ENCODE results near the gene TSPAN9. TPM values are rescaled to one million over a fixed set of nuclear protein-coding genes. Genes with fewer than 3 reads are reported as not detected.

TSPAN9 gene
- total RNA-seq, 1 experiment from 2014 or later, result 7.7 TPM

DNA sequence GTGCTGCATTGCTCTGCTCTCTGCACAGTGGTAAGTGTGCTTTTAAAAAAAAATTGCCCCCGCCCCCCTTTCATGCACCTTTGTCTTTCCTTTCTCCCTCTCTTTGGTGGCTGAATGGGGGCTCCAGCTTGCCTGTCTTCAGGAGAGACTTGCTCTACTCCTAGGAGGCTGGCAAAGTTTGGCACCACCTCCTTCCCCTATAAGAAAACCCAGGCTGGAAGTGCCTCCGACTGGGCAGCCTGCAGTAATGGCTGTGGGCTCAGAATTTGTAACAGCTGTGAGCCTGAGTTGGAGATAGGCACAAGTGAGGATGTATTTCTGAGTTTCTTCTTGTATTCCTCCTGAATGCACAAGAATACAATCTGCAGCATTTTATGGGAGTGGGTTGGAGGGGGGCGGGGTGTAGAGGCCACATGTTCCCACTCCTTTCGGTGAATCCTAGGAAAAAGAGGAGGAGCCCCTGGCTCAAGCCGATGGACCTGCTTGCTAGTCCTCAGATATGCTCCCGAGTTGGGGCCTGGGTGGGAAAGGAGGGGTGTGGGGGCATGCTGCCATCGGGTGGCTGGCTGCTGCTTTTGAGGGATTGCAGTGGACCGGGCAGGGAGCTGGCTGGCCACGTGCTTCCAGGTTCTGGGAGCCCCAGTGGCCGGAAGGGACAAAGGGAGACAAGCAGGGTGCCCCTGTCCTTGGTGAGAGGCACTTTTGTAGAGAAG, 124.3 kb downstream of the TSPAN9 start:
- intact Hi-C loops (cut with micrococcal nuclease; ENCODE audit: unreplicated experiment) (no loop called here), in situ Hi-C loops (cut with HindIII; ENCODE audit: low pct_unique_long_range_greater_than_20kb, low sequenced_read_pairs) (no loop called here)
- Histone ChIP-seq H3K36me3 (ENCODE audit: control insufficient read depth, insufficient read depth, low read length) (no peaks in the 10 kb centered on the region), H3K4me1 (ENCODE audit: control insufficient read depth, insufficient read depth, low read length) (no peaks in the 10 kb centered on the region), H3K9me3 (ENCODE audit: control insufficient read depth, insufficient read depth, low read depth, low read length) (no peaks in the 10 kb centered on the region), H3K4me3 (ENCODE audit: low read depth in 2 of 2, low read length in 2 of 2) (no peak overlapping the region), H3K27ac (ENCODE audit: low read length) (no peak overlapping the region), H3K27me3 (ENCODE audit: control insufficient read depth, insufficient read depth, low read length) (no peaks in the 10 kb centered on the region)
- no peak for TF ChIP-seq SIN3A (IDR thresholded peaks at IDR 0.05; ENCODE audit: borderline replicate concordance, insufficient read depth, low read depth, low read length)
- TF ChIP-seq POLR2AphosphoS5 (IDR thresholded peaks at IDR 0.05; ENCODE audit: low read depth, low read length), result no peak
- TF ChIP-seq TCF7L2 (IDR thresholded peaks at IDR 0.05; ENCODE audit: low read depth, low read length), result no peak
- TF ChIP-seq, protein P1, sequence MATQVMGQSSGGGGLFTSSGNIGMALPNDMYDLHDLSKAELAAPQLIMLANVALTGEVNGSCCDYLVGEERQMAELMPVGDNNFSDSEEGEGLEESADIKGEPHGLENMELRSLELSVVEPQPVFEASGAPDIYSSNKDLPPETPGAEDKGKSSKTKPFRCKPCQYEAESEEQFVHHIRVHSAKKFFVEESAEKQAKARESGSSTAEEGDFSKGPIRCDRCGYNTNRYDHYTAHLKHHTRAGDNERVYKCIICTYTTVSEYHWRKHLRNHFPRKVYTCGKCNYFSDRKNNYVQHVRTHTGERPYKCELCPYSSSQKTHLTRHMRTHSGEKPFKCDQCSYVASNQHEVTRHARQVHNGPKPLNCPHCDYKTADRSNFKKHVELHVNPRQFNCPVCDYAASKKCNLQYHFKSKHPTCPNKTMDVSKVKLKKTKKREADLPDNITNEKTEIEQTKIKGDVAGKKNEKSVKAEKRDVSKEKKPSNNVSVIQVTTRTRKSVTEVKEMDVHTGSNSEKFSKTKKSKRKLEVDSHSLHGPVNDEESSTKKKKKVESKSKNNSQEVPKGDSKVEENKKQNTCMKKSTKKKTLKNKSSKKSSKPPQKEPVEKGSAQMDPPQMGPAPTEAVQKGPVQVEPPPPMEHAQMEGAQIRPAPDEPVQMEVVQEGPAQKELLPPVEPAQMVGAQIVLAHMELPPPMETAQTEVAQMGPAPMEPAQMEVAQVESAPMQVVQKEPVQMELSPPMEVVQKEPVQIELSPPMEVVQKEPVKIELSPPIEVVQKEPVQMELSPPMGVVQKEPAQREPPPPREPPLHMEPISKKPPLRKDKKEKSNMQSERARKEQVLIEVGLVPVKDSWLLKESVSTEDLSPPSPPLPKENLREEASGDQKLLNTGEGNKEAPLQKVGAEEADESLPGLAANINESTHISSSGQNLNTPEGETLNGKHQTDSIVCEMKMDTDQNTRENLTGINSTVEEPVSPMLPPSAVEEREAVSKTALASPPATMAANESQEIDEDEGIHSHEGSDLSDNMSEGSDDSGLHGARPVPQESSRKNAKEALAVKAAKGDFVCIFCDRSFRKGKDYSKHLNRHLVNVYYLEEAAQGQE (IDR thresholded peaks at IDR 0.05; ENCODE audit: insufficient read depth in 1 of 2, low read depth in 2 of 2, low read length in 1 of 2), result no peak
- TF ChIP-seq, protein P2, sequence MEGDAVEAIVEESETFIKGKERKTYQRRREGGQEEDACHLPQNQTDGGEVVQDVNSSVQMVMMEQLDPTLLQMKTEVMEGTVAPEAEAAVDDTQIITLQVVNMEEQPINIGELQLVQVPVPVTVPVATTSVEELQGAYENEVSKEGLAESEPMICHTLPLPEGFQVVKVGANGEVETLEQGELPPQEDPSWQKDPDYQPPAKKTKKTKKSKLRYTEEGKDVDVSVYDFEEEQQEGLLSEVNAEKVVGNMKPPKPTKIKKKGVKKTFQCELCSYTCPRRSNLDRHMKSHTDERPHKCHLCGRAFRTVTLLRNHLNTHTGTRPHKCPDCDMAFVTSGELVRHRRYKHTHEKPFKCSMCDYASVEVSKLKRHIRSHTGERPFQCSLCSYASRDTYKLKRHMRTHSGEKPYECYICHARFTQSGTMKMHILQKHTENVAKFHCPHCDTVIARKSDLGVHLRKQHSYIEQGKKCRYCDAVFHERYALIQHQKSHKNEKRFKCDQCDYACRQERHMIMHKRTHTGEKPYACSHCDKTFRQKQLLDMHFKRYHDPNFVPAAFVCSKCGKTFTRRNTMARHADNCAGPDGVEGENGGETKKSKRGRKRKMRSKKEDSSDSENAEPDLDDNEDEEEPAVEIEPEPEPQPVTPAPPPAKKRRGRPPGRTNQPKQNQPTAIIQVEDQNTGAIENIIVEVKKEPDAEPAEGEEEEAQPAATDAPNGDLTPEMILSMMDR (IDR thresholded peaks at IDR 0.05), result no peak
- ChIA-PET POLR2A (interaction anchor here (0.5 kb wide), 1 partner anchor 68 kb away, joined by 9 read pairs; no protein-coding TSS in a partner anchor), CTCF (interaction anchor here (0.6 kb wide), 1 partner anchor 116 kb away, joined by 4 read pairs; no protein-coding TSS in a partner anchor)
- DNase-seq (ENCODE audit: low read depth, low spot score), result no peak
- no peak for ATAC-seq
- BruUV-seq (replicated peaks), result no TSS peak

DNA sequence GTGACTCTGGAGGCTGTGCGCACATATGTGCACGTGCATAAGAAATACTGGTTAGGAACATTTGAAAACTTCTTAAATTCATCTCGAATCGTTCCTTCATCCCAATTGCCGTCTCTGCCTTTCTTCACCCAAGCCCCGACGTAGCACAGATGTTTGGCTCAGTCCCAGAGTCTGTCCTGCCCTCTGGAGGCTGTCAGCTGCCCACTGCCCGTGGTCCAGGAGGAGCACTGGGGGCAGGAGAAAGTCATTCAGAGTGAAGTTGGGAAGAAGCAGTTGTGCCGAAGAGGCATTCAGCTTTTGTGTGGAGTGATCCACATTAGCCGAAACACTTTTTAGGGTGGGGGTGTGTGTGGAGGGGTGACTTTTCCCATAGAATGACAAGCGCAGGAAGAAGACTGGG, 124.9 kb downstream of the TSPAN9 start:
- Histone ChIP-seq H3K9me3 (ENCODE audit: control insufficient read depth, insufficient read depth, low read depth, low read length) (no peaks in the 10 kb centered on the region), H3K4me1 (ENCODE audit: control insufficient read depth, insufficient read depth, low read length) (no peaks in the 10 kb centered on the region), H3K27me3 (ENCODE audit: control insufficient read depth, insufficient read depth, low read length) (no peaks in the 10 kb centered on the region), H3K36me3 (ENCODE audit: control insufficient read depth, insufficient read depth, low read length) (no peaks in the 10 kb centered on the region), H3K4me3 (ENCODE audit: low read depth in 2 of 2, low read length in 2 of 2) (no peak overlapping the region), H3K27ac (ENCODE audit: low read length) (no peak overlapping the region)
- no TSS peak for BruUV-seq (replicated peaks)
- intact Hi-C loops (cut with micrococcal nuclease; ENCODE audit: unreplicated experiment), result no loop called here
- DNase-seq (ENCODE audit: low read depth, low spot score) (no peak), ATAC-seq (no peak)
- in situ Hi-C loops (cut with HindIII; ENCODE audit: low pct_unique_long_range_greater_than_20kb, low sequenced_read_pairs), result no loop called here
- TF ChIP-seq, protein P2 (IDR thresholded peaks at IDR 0.05), result no peak
- TF ChIP-seq TCF7L2 (IDR thresholded peaks at IDR 0.05; ENCODE audit: low read depth, low read length) (no peak), SIN3A (IDR thresholded peaks at IDR 0.05; ENCODE audit: borderline replicate concordance, insufficient read depth, low read depth, low read length) (no peak), POLR2AphosphoS5 (IDR thresholded peaks at IDR 0.05; ENCODE audit: low read depth, low read length) (no peak)
- TF ChIP-seq, protein P1 (IDR thresholded peaks at IDR 0.05; ENCODE audit: insufficient read depth in 1 of 2, low read depth in 2 of 2, low read length in 1 of 2), result no peak
- ChIA-PET CTCF (interaction anchor here (0.6 kb wide), 1 partner anchor 116 kb away, joined by 4 read pairs; no protein-coding TSS in a partner anchor), POLR2A (interaction anchor here (0.5 kb wide), 1 partner anchor 68 kb away, joined by 9 read pairs; no protein-coding TSS in a partner anchor)
